PFSK-1 (cell line): Measurements from ENCODE around the gene TRIAP1.

Source experiments
- REST ChIP-seq, 2 experiments: IDR thresholded peaks; 2 replicates each; pipeline versions ENCODE4 v1.6.1 to v1.8.0; 2011 to 2012; ENCODE audit warnings: low read depth in 2 of 2, low read length in 2 of 2, control low read depth in 1 of 2, inconsistent platforms in 1 of 2, mild to moderate bottlenecking in 1 of 2, moderate library complexity in 1 of 2; ENCODE audit not compliant: insufficient read depth in 1 of 2
- TAF1 ChIP-seq: IDR thresholded peaks from 2 replicates; pipeline ENCODE4 v1.6.1; 2012; ENCODE audit warnings: low read length, control low read depth, borderline replicate concordance; ENCODE audit not compliant: insufficient read depth

GRCh38 chr12:120397824-120398540, 48.2 kb downstream of the TRIAP1 start:
- TF ChIP-seq REST (IDR thresholded peaks at IDR 0.05; ENCODE audit: insufficient read depth in 1 of 2, low read depth in 2 of 2, low read length in 2 of 2) (no peak), TAF1 (no peak)
